NCI-H748 (cell line): ENCODE results near the gene ALDH3A1.
A peak's percentile ranks its signal among the peaks of the same experiment; 100 is the strongest.

Experiments used
- DNase-seq: peaks from one replicate; lab custom pipeline; 2025; ENCODE audit not compliant: unreplicated experiment; lab: John Stamatoyannopoulos, UW

Gene ALDH3A1

GRCh38 chr17:19720631-19721426, 27.3 kb downstream of the ALDH3A1 start:
- peak; percentile 18 for DNase-seq

- DNase-seq, result no peak
Measured at GRCh38 chr17:19720210-19720475, 28.0 kb downstream of the ALDH3A1 start.

GRCh38 chr17:19719355-19720209, 28.5 kb downstream of the ALDH3A1 start:
- no peak for DNase-seq

- peak; percentile 31 for DNase-seq
Measured at GRCh38 chr17:19718613-19719354, 29.3 kb downstream of the ALDH3A1 start.

- DNase-seq, result no peak
Measured at GRCh38 chr17:19718041-19718612, 30.0 kb downstream of the ALDH3A1 start.

- DNase-seq, result no peak
Measured at GRCh38 chr17:19717411-19717908, 30.6 kb downstream of the ALDH3A1 start.

- no peak for DNase-seq
Measured at GRCh38 chr17:19717031-19717360, 31.1 kb downstream of the ALDH3A1 start.

GRCh38 chr17:19716108-19717030, 31.7 kb downstream of the ALDH3A1 start, which contains the start of gene SLC47A2:
Gene SLC47A2 (minus strand): TSS chr17:19716584. CDS start chr17:19716555, 29 bp downstream.
- DNase-seq, result no peak

- peak; percentile 33 for DNase-seq
Measured at GRCh38 chr17:19714542-19715411, 33.3 kb downstream of the ALDH3A1 start.

GRCh38 chr17:19713901-19714361, 34.2 kb downstream of the ALDH3A1 start:
- no peak for DNase-seq

- no peak for DNase-seq
Measured at GRCh38 chr17:19713462-19713861, 34.6 kb downstream of the ALDH3A1 start.

- no peak for DNase-seq
Measured at GRCh38 chr17:19712436-19713004, 35.6 kb downstream of the ALDH3A1 start.

GRCh38 chr17:19709841-19710240, 38.3 kb downstream of the ALDH3A1 start:
- no peak for DNase-seq

- DNase-seq, result no peak
Measured at GRCh38 chr17:19708431-19709175, 39.5 kb downstream of the ALDH3A1 start.

- no peak for DNase-seq
Measured at GRCh38 chr17:19707728-19708221, 40.3 kb downstream of the ALDH3A1 start.

GRCh38 chr17:19706791-19707727, 41.0 kb downstream of the ALDH3A1 start:
- peak; percentile 31 for DNase-seq
